OCI-LY3 (cell line): ENCODE measurements around the gene AXIN1.

Source experiments
- H2AFZ ChIP-seq: fragments of 200-600, 300-600 bp; shearing (Covaris generic); 2 replicates; pipeline ENCODE4 v1.6.0; 2014; ENCODE audit warnings: antibody characterized with exemption, low read depth, low read length
- H3K27ac ChIP-seq: fragments of 200-600, 300-600 bp; sonication (generic); 2 replicates; pipeline ENCODE4 v1.5.1; 2014; ENCODE audit warnings: mild to moderate bottlenecking, low read length, moderate library complexity, mixed read lengths
- H3K27me3 ChIP-seq: fragments of 200-600, 300-600 bp; sonication (generic); 2 replicates; pipeline ENCODE4 v1.6.1; 2014; ENCODE audit warnings: low read depth, low read length, mixed read lengths
- H3K36me3 ChIP-seq: fragments of 200-600, 300-600 bp; sonication (generic); replicated peaks from 2 replicates; pipeline ENCODE3; 2014; ENCODE audit warnings: low read depth, low read length, mixed read lengths
- H3K4me1 ChIP-seq: fragments of 300-600, 200-600 bp; sonication (generic); 2 replicates; pipeline ENCODE4 v1.6.1; 2014; ENCODE audit warnings: low read length, mixed read lengths
- H3K4me2 ChIP-seq: fragments of 200-600, 300-600 bp; sonication (generic); 2 replicates; pipeline ENCODE4 v1.6.1; 2014; ENCODE audit warnings: low read length, mixed read lengths
- H3K4me3 ChIP-seq: fragments of 300-600, 200-600 bp; sonication (generic); 2 replicates; pipeline ENCODE4 v1.5.1; 2014; ENCODE audit warnings: antibody characterized with exemption, mild to moderate bottlenecking, low read length, moderate library complexity
- H3K79me2 ChIP-seq: fragments of 300-600, 200-600 bp; shearing (Covaris generic); 2 replicates; pipeline ENCODE4 v1.6.1; 2014; ENCODE audit warnings: mild to moderate bottlenecking, low read length, mixed read lengths
- H3K9ac ChIP-seq: fragments of 300-600, 200-600 bp; shearing (Covaris generic); 2 replicates; pipeline ENCODE4 v1.6.0; 2014; ENCODE audit warnings: mild to moderate bottlenecking, low read length, moderate library complexity
- H3K9me3 ChIP-seq: fragments of 200-600, 300-600 bp; shearing (Covaris generic); 2 replicates; pipeline ENCODE4 v1.6.1; 2014; ENCODE audit warnings: low read length, mixed read lengths; ENCODE audit not compliant: insufficient read depth
- H4K20me1 ChIP-seq: fragments of 200-600, 300-600 bp; sonication (generic); 2 replicates; pipeline ENCODE4 v1.6.1; 2016; ENCODE audit warnings: low read length, mixed read lengths; ENCODE audit not compliant: insufficient read depth
- CTCF ChIP-seq: fragments of 200-600, 300-600 bp; sonication (generic); IDR thresholded peaks from 2 replicates; pipeline ENCODE4 v1.5.1; 2014; ENCODE audit warnings: antibody characterized with exemption, low read length, low read depth
- EZH2phosphoT487 ChIP-seq: fragments of 200-600 bp; shearing (Covaris generic); IDR thresholded peaks from 2 replicates; pipeline ENCODE4 v1.6.1; 2018; ENCODE audit warnings: antibody characterized with exemption, mixed run types, low read depth

Gene AXIN1

DNA sequence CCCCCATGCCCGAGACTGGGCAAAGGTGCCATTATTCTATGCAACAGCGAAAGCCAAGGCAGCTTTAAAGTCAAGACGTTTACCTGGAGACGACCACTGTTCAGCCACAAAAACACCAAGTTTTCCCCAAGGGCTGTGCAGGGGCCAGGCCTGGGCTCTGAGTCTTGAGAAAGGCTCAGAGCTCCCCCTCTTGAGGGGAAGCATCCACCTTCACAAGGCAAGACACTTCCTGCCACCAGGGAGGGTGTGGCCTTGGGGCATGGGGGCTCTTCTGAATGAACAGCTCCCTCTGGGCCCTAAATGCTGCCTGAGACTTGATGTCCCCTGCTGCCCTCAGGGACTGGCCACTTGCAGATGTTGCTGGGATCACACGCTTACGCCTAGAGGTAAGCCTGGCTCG is 43.0 kb downstream of the AXIN1 start:
- no peak overlapping the region for H3K9ac ChIP-seq
- H3K4me1 ChIP-seq: no peaks in the 10 kb centered on the region
- no peaks in the 10 kb centered on the region for H3K79me2 ChIP-seq
- H2AFZ ChIP-seq: no peak overlapping the region
- H4K20me1 ChIP-seq: peaks cover 4% of the 10 kb centered on the region; the same call in 1 of the 2 replicates
- peaks cover 8% of the 10 kb centered on the region for H3K36me3 ChIP-seq
- H3K9me3 ChIP-seq: no peaks in the 10 kb centered on the region
- no peak overlapping the region for H3K4me3 ChIP-seq
- no peak overlapping the region for H3K27ac ChIP-seq
- TF ChIP-seq CTCF: no peak; the same call in 1 of the 2 replicates
- no peaks in the 10 kb centered on the region for H3K27me3 ChIP-seq
- no peak overlapping the region for H3K4me2 ChIP-seq

DNA sequence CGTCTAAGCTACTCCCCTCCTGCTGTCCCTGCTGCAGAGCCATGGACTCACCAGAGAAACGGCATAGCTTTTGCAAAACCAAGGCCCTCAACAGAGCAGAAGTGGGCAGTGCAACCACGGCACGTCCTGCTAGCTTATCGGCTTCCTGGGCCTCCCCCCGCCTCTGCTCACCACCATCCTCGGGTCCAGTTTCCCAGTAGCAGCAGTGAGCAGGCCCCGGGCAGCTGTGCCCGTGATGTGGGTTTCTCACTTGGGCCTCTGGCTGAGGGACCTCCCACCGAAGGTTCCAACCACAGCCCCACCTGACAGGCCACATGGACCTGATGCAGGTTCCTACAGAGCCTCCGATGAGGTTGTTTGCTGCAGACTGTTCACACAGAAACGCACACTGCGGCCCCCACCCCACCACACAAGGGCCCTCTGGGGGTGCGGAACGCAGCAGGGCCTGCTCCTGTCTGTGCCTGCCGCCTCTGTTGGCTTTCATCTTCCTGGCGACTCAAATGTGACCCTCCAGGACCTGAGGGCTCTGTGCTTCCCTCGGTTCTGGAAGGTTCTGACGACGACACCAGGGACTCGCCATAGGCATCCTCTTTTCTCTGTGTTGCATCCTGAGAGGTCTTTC is 44.7 kb downstream of the AXIN1 start:
- no peaks in the 10 kb centered on the region for H3K27me3 ChIP-seq
- H4K20me1 ChIP-seq: 0 out of 2 replicates have a peak, but pooled peaks cover 3% of the 10 kb centered on the region
- no peak for TF ChIP-seq EZH2phosphoT487
- H3K79me2 ChIP-seq: no peaks in the 10 kb centered on the region
- H3K9me3 ChIP-seq: no peaks in the 10 kb centered on the region
- no peak overlapping the region for H3K4me3 ChIP-seq
- no peak overlapping the region for H3K9ac ChIP-seq
- H3K36me3 ChIP-seq: peaks cover 8% of the 10 kb centered on the region
- no peak overlapping the region for H3K27ac ChIP-seq
- H2AFZ ChIP-seq: no peak overlapping the region
- H3K4me1 ChIP-seq: no peaks in the 10 kb centered on the region
- no peak overlapping the region for H3K4me2 ChIP-seq

GRCh38 chr16:306911-307370 is 45.6 kb downstream of the AXIN1 start:
- no peak for TF ChIP-seq EZH2phosphoT487
- TF ChIP-seq CTCF: no peak
- no peak overlapping the region for H2AFZ ChIP-seq
- no peaks in the 10 kb centered on the region for H3K79me2 ChIP-seq
- 0 out of 2 replicates have a peak, but pooled peaks cover 3% of the 10 kb centered on the region for H4K20me1 ChIP-seq
- H3K27me3 ChIP-seq: no peaks in the 10 kb centered on the region
- no peaks in the 10 kb centered on the region for H3K4me1 ChIP-seq
- no peaks in the 10 kb centered on the region for H3K9me3 ChIP-seq
- H3K27ac ChIP-seq: no peak overlapping the region
- no peak overlapping the region for H3K4me3 ChIP-seq
- H3K4me2 ChIP-seq: no peak overlapping the region
- no peak overlapping the region for H3K9ac ChIP-seq
- H3K36me3 ChIP-seq: peaks cover 8% of the 10 kb centered on the region

GRCh38 chr16:305916-306626 is 46.5 kb downstream of the AXIN1 start:
- H3K27me3 ChIP-seq: no peaks in the 10 kb centered on the region
- H3K9ac ChIP-seq: no peak overlapping the region
- no peak overlapping the region for H3K27ac ChIP-seq
- H3K4me2 ChIP-seq: no peak overlapping the region
- H3K79me2 ChIP-seq: no peaks in the 10 kb centered on the region
- TF ChIP-seq CTCF (no peak), EZH2phosphoT487 (no peak)
- peaks cover 8% of the 10 kb centered on the region for H3K36me3 ChIP-seq
- no peaks in the 10 kb centered on the region for H3K4me1 ChIP-seq
- no peak overlapping the region for H2AFZ ChIP-seq
- H4K20me1 ChIP-seq: 0 out of 2 replicates have a peak, but pooled peaks cover 3% of the 10 kb centered on the region
- no peaks in the 10 kb centered on the region for H3K9me3 ChIP-seq
- H3K4me3 ChIP-seq: no peak overlapping the region
